Bone marrow (tissue), 2 donors: ENCODE results near the gene TNS4.

Source experiments
- DNase-seq, 2 donors: peaks; one replicate each; lab custom pipeline; 2025; lab: John Stamatoyannopoulos, UW

Gene TNS4

GRCh38 chr17:40472733-40473452, 28.5 kb downstream of the TNS4 start:
- no peak for DNase-seq

DNA sequence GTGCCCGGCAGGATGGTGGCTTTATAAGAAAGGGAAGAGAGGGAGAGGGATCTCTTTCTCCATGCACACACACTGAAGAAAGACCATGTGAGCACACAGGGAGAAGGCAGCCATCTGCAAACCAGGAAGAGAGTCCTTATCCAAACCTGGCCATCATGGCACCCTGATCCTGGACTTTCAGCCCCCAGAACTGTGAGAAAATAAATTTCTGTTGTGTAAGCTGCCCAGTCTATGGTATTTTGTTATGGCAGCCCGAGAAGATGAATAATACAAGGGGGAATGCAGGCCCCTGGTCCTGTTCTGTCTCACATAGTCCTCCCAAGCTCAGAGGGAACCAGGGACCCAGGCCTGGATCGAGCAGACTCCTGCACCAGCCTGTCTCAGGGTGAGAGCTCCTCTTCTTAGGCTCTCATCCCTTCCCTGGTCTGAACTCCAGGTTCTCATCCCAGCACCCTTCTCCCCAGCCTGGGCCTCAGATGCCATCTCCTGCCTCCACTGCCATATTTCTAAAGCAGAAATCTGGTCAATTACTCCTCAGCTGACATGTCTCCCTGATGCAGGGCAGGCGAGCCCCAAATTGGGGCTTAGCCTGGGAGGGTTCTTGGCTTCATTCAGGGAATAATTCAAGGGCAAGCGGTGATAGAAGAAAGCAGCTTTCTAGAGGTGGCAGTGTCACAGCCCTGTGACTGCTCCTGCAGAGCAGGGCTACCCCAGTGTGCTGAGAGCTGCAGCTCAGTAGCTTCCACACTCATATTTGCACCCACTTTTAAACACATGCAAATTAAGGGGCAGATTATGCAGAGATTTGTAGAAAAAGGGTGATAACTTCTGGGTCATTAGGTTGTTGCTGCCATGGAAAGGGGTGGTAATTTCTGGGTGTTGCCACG, 29.3 kb downstream of the TNS4 start:
- no peak for DNase-seq

- no peak for DNase-seq
Measured at GRCh38 chr17:40470932-40471828, 30.2 kb downstream of the TNS4 start.

DNA sequence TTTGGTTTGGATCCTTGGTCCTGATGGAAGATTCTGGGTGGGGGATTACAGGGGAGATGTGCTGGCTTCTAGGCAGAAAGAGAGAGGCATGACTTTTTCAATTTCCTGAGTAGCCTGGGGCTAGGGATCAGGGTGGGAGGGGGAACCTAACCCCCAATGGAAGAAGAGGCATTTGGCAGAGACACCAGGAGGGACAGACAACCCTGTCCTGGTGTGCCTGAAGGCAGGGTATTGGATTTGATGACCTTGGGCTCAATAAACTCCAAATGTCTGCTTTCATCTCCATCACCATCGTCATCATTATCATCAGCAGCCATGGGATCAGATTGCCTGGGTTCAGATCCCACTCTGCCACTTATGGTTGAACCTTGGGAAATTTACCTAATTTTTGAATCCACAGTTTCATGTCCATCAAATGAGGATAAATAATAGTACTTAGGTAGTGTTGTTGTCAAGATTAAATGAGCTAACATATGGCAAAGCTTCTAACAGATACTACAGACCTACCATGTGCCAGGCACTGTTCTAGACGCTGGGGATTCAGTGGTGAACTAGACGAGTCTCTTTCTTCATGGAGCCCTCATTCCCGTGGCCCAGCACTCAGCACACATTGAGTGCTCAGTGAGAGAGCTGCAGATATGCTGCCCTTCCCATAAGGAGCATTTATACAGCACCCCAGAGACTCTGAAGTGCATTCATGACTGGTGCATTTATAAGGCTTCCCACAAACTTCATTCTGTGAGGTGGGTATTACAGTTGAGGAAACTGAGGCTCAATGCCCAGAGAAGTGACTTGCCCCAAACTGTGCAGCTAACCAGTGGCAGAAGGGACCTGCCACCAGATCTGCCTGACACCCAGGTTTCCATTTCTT, 31.4 kb downstream of the TNS4 start:
- no peak for DNase-seq

DNA sequence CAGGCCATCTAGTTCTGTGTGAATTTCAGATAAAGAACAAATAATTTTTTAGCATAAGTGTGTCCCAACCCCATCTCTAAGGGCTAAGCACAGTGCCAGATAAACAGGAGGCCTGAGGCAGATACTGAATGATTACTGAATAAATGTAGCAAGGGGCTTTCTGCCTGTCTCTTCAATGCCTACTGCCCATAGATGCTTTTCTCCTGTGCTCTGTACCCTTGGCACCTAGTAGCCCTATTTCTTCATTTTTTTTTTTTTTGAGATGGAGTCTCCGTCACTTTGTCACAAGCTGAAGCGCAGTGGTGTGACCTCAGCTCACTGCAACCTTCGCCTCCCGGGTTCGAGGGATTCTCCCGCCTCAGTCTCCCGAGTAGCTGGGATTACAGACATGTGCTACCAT, 32.9 kb downstream of the TNS4 start:
- DNase-seq: no peak

GRCh38 chr17:40467281-40467867, 34.0 kb downstream of the TNS4 start:
- no peak for DNase-seq

- no peak for DNase-seq
Measured at GRCh38 chr17:40466298-40466971, 35.0 kb downstream of the TNS4 start.

DNA sequence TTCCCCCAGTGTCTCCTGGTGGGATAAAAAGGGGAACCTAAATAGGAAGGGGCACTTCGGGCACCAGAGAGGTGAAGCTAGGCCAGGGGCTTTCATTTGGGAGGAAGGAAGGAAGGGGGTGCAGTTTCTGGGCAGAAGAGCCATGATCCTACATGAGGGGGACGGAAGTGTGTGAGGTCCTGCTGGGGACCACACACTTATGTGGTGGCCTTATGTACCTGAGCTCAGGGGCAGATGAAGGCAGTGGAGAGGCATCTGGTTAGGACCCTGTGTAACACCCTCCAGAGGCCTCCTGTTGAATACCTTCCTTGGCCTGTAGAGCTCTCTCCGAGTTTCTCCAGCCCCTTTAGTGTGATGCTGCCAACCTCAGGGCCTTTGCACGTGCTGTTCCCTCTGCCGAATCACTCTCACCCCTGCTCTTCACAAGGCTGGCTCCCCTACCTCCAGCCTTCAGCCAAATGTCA, 37.0 kb downstream of the TNS4 start:
- no peak for DNase-seq

DNA sequence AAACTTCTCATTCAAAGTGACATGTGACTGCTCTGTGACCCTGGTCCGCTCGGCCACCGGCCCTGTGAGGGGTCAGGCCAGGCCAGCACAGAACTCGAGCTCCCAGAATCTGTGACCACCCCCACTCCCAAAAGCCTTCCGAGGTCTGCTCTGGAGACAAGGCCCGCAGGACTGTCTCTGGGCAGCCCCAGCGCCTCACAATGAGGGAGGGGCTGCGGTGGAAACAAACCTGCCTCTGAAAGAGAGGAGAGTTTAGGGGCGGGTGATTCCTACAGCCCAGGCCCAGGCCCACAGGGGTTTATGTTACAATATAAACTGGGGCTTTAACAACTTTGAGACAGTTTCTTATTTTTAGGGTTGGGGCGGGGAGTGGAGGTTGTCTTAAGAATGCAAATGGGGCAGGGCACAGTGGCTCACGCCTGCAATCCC, 38.3 kb downstream of the TNS4 start:
- DNase-seq: no peak

DNA sequence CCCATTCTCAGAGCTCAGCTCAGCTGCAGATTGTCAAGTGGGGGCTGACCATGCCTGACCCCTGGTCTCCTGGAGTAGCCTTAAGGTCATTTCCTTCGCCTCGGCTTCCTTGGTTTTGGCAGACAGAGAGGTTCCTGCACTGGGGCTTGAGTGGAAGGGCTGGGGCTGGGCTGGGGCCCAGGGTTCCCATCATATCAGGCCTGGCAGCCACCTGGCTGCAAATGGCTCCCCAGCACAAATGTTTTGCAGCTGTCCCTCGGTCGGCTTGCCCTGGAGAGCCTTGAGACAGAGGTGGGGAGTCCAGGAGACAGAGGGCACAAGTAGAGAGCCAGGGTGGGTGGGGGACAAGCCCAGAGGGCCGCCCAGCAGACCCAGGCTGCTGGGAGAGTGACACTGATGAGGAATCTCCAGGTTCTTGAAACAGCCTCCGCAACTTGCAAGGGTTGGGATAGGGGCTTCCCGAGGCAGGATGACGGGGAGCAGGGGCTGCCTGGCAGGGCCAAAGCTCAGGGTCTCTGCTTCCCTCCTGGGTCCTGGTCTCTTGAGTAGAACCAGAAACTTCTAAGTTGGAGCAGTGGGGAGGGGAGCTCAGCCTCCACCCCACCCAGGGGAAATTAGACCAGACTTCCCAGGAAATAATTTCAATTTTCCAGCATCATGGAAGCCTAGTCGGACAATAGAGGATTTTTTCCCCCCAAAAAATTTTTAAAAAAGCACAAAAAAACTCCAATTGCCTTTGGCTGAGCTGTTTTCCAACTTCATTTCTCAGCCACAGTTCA, 38.9 kb downstream of the TNS4 start:
- DNase-seq: no peak

DNA sequence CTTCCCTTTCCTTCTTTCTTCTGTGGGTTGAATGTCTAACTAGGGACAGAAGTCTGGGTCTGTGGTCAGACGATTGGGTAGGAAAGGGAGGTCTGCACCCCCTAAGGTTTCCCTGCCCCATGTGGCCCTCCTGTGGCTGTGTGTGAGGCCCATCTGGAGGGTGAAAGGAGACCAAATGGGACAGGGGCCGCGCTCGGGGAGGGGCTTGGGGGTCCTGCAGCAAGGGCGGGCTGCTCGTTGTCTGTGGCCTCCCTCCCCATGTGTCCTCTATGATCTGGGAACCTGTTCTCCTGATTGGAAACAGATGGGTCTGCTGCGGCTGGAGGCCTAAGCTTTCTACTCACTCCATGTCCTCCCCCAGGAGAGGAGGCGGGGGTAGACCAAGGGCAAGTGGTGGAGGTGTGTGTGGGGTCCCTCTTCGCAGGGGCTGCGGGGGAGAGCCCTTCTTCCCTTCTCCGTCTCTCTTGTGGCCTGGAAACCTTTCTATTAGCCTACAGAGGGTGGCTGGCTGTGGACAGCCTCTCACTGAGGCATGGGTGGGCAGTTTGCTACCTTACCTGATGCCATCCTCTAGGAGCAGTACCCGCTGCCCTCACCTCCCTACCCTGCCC, 39.6 kb downstream of the TNS4 start:
- no peak for DNase-seq

DNA sequence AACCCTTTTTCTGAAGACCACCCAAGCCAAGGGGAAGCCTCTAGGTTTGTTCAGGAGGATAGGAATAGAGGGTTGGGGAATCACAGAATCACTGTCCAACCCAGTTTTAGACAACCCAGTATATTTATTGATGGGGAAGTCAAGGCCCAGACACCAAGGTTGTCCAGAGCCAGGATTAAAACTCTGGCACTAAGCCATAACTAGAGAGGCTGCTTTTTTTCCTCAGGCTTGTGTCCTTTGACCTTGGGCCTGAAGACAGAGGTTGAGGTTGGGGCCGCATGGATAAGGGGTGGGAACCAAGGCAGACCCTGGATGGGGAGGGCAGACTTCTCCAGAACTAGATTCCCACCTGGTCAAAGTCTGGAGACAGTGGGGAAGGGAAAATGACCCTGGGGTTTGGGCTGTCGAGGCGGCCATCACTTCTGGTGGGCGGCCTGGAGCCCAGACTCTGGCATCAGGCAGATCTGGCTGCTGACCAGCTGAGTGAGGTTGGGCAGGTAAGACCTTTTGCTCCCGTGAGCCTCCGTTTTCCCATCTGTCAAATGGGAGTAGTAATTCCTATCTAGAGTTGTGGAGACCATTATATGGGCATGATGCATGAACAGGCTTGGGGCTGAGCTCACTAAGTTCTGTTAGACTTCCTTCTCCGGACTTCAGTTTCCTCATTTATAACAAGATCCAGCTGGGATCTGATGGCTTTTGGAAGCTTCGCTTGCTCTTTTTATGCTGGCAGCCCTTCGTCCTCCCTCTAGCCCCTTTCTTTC, 40.3 kb downstream of the TNS4 start:
- no peak for DNase-seq

- DNase-seq: no peak
Measured at GRCh38 chr17:40460604-40460967, 40.8 kb downstream of the TNS4 start.

- no peak for DNase-seq
Measured at GRCh38 chr17:40459636-40460603, 41.5 kb downstream of the TNS4 start.

- DNase-seq: no peak
Measured at GRCh38 chr17:40458851-40459482, 42.5 kb downstream of the TNS4 start.

- DNase-seq: no peak
Measured at GRCh38 chr17:40457964-40458791, 43.2 kb downstream of the TNS4 start.
